Measurements from ENCODE around the gene LDB3. TPM values are rescaled to one million over a fixed set of nuclear protein-coding genes. Genes with fewer than 3 reads are reported as not detected.

Gene LDB3
- total and polyA plus RNA-seq, 2 of the 8 experiments (the other 6 are each of a cell fraction or from before 2014, with no cell fraction given): 0.20 to 0.43 TPM

GRCh38 chr10:86758189-86759072 lies 90.1 kb downstream of the LDB3 start:
- no peak overlapping the region for H2BK5ac ChIP-seq (ENCODE audit: low read depth, low read length)
- H4K91ac ChIP-seq (replicated peaks; ENCODE audit: insufficient read length, low read length): no peak overlapping the region
- no peak overlapping the region for H2AK5ac ChIP-seq (ENCODE audit: low read depth, low read length)
- H2BK15ac ChIP-seq (ENCODE audit: low read length): no peak overlapping the region
- H3K9me3 ChIP-seq (ENCODE audit: insufficient read depth in 2 of 2, low read depth in 1 of 2, low read length in 1 of 2): no peaks in the 10 kb centered on the region
- no peak overlapping the region for H2BK12ac ChIP-seq (ENCODE audit: low read depth, low read length)
- no peaks in the 10 kb centered on the region for H3K36me3 ChIP-seq (ENCODE audit: control insufficient read depth in 2 of 4, insufficient read depth in 4 of 4, low read length in 3 of 4)
- H2AFZ ChIP-seq (ENCODE audit: low read length): no peak overlapping the region
- H3K79me2 ChIP-seq (ENCODE audit: control insufficient read depth in 1 of 2, insufficient read depth in 2 of 2, low read length in 2 of 2): peaks cover 44 to 84% of the 10 kb centered on the region in 2 experiments
- H4K5ac ChIP-seq (ENCODE audit: insufficient read length, low read depth, low read length): peak overlapping the region; percentile 66
- no peak for TF ChIP-seq RNF2 (IDR thresholded peaks at IDR 0.05; ENCODE audit: borderline replicate concordance, low read depth, low read length, missing control alignments, poor library complexity, severe bottlenecking)
- TF ChIP-seq SIN3A (conservative IDR thresholded peaks at IDR 0.05 in 1 of 2, IDR thresholded peaks at IDR 0.05 in 1 of 2; ENCODE audit: low read depth in 1 of 2, low read length in 2 of 2): peak in 1 of 2 experiments; percentile 24; a peak in 2 of 4 replicates
- 0 out of 2 replicates have a peak, but pooled peaks have one; percentile 8 for TF ChIP-seq POU5F1 (IDR thresholded peaks at IDR 0.05; ENCODE audit: low read depth, low read length)
- H3K4me1 ChIP-seq (replicated peaks in 1 of 4; ENCODE audit: control insufficient read depth in 3 of 4, insufficient read depth in 4 of 4, low read length in 3 of 4): peaks cover 0 to 13% (median 9%) of the 10 kb centered on the region in 4 experiments; a peak in 6 of 7 replicates
- peak overlapping the region; percentile 70 to 78 for H3K4me2 ChIP-seq (ENCODE audit: insufficient read depth in 1 of 2, low read depth in 2 of 2, low read length in 2 of 2)
- H4K20me1 ChIP-seq (replicated peaks in 1 of 2; ENCODE audit: control insufficient read depth in 1 of 2, insufficient read depth in 2 of 2, low read length in 2 of 2): peaks cover 6 to 17% of the 10 kb centered on the region in 2 experiments
- DNase-seq (ENCODE audit: low read depth in 1 of 2, low spot score in 2 of 2) (no peak), FAIRE-seq (peak; percentile 39)
- peak overlapping the region in 3 of 4 experiments; percentile 42 to 71 (median 68); a peak in 6 of 7 replicates for H3K9ac ChIP-seq (replicated peaks in 1 of 4; ENCODE audit: extremely low read depth in 1 of 4, low read depth in 3 of 4, low read length in 3 of 4)
- peaks cover 5% of the 10 kb centered on the region; the same call in 1 of the 2 replicates for H3K23me2 ChIP-seq (ENCODE audit: low read depth, low read length)
- no peak overlapping the region for H3K4ac ChIP-seq (replicated peaks; ENCODE audit: insufficient read length, low read depth, low read length)
- 0 out of 2 replicates have a peak, but pooled peaks cover 3% of the 10 kb centered on the region for H3K79me1 ChIP-seq (ENCODE audit: low read depth, low read length)
- peak overlapping the region; percentile 79 to 99 (median 88) for H3K4me3 ChIP-seq (ENCODE audit: extremely low read depth in 1 of 4, insufficient read depth in 2 of 4, low read depth in 3 of 4, low read length in 4 of 4)
- no peak overlapping the region for H3K27ac ChIP-seq (ENCODE audit: low read depth, low read length)
- no peaks in the 10 kb centered on the region for H3K27me3 ChIP-seq (replicated peaks in 1 of 4; ENCODE audit: control insufficient read depth in 3 of 4, extremely low read depth in 1 of 4, insufficient read depth in 3 of 4, low read length in 3 of 4)
- no peak overlapping the region for H2BK120ac ChIP-seq (replicated peaks; ENCODE audit: low read depth, low read length)
- H3K23ac ChIP-seq (ENCODE audit: insufficient read length): no peak overlapping the region
- no peak overlapping the region for H4K8ac ChIP-seq (ENCODE audit: extremely low read depth, insufficient read depth, low read length)
- no peak overlapping the region; the same call in 1 of the 2 replicates for H3K18ac ChIP-seq (ENCODE audit: extremely low read depth, low read length)
- H3K56ac ChIP-seq (replicated peaks; ENCODE audit: insufficient read length, low read depth, low read length): no peak overlapping the region
- no peak overlapping the region for H2BK20ac ChIP-seq (ENCODE audit: low read length)
- POLR2A ChIA-PET (ENCODE audit: partially characterized antibody): interaction anchor here (0.9 to 6.1 kb wide), 16 partner anchors 7 to 336 kb away, joined by 3 to 54 read pairs (median 3); partner anchors contain the start of gene GLUD1
- 3% methylated on average over 9 of the region's 9 CpGs; no CpG with 5 or more reads in 1 of the 2 experiments for WGBS, 2 experiments (ENCODE audit: extremely low coverage in 1 of 2, insufficient coverage in 1 of 2, insufficient read length in 1 of 2, insufficient replicate concordance in 2 of 2, low coverage in 1 of 2, low lambda C conversion rate in 2 of 2, missing lambda C conversion rate in 1 of 2)
- CTCF ChIA-PET (ENCODE audit: partially characterized antibody): interaction anchor here (0.6 to 3.5 kb wide), 14 partner anchors 11 to 204 kb away, joined by 3 to 11 read pairs (median 4); no protein-coding TSS in a partner anchor
- no peak overlapping the region for H3K14ac ChIP-seq (ENCODE audit: insufficient read length)

Data from H1 (cell line).